ENCODE data around the gene MAD1L1.

Gene MAD1L1

DNA sequence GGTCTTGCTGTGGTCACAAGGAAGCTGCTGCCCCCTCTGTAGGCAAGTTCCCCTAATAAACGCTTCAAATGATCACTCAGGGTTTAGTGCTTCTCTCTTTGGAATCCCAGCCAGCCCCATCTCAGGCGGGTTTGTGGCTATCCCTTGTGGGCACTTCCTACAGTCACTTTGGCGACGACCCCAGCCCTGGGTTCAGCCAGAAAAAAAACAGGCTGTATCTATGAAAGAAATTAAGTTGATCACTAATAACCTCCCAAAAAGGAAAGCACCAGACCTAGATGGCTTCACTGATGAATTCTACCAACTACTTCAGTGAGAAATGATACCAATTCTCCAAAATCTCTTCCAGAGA is 208.2 kb downstream of the MAD1L1 start:
- no peak for DNase-seq

DNA sequence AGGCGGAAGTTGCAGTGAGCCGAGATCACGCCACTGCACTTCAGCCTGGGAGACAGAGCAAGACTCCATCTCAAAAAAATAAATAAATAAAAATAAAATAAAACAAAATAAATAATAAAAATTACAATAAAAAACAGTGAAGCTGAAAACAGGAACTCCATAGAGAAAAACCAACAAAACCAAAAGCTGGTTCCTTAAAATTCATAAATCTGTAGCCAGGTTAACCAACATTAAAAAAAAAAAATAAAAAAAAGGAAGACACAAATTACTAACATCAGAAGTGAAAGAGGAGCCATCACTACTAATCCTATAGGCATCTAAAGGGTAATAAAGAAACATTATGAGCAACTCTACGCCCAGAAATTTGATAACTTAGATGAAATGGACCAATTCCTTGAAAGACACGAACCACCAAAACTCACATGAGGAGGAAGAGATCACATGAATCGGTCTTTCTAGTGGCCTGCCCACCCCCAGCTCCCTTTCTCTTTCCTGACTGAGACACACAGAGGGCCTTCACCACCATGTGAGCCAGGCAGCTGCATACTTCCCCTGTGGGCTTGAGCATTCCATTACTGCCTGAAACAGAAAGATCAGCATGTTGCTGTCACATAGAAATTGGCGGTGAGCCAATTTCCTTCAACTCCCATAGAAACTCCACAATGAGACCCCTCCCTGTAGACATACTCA is 208.7 kb downstream of the MAD1L1 start:
- no peak for DNase-seq

DNA sequence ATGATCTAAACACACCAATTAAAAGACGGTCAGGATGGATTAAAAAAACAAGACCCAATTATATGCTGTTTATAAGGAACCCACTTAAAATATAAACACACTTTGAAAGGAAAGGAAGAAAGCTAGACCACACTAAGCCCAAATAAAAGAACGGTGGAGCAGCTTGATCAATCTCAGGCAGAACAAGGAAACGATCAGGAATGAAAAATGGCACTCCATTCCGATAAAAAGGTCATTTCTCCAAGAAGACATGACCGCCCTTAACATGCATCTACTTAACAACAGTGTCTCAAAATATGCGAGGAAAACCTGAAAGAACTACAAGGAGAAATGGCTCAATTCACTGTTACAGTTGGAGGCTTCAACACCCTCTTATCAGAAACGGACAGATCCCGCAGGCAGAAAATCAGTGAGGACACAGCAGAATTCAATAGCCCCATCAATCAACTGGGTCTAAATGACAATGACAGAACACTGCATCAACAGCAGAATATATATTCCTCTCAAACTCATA is 210.0 kb downstream of the MAD1L1 start:
- DNase-seq: no peak

DNA sequence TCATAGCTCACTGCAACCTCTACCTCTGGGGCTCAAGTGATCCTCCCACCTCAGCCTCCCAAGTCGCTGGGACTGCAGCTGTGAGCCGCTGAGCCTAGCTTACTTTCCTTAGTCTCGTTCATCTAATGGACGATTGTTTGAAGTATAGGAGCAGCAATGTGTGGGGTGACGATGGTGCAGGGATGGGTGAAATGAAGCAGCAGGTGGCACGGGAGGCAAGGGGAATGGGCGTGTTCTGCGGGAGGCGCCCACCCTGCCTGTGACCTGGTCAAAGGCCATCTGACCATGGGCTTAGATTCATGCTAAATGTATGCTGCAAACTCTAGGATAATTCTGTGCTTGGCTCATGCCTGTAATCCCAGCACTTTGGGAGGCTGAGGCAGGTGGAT is 210.7 kb downstream of the MAD1L1 start:
- no peak for DNase-seq

DNA sequence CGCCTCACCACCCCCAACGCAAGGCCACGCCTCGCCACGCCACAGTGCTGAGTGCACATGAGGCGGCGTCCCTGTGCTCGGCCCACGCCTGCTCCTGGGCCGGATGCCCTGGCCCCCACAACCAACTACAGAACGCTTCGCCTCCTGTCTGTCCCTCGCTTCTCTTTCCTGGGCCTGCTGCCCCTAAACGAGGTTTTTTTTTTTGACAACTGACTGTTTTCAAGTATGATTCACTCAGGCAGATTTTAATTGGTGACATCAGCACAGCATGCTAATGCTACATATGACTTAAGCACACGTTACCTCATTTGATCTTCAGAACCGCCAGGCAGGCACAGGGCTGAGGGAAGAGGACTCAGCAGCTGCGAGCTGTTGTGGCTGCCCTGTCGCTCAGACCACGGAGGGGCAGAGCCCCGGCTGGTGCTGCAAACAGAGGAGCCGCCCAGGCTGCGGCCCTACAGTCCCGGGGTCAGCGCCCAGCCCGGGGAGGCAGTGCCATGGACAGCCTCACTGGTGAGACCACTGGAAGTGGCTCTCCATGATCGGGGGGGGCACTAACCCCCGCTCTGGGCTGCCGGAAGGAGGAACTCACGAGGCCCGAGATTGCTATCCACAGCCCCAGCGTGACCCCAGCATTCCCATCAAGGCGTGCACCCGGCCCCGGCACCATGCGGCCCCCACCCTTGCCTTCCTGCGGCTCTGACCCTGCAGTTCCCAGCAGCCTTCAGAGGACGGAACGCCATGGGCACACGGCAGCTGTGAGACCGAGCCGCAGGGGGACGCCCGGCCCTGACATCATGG is 212.8 kb downstream of the MAD1L1 start:
- no peak for DNase-seq

DNA sequence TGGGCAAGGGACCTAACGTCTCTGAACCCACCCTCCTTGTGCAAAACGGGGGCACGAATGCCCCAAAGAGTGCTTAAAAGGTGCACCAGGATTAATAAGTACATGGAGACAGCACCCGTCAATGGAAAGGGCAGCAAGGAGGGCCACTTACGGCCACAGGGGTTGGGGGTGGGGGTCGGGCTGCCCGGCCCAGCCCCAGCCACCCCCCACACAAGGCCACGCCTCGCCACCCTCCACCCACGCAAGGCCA is 213.4 kb downstream of the MAD1L1 start:
- no peak for DNase-seq

DNA sequence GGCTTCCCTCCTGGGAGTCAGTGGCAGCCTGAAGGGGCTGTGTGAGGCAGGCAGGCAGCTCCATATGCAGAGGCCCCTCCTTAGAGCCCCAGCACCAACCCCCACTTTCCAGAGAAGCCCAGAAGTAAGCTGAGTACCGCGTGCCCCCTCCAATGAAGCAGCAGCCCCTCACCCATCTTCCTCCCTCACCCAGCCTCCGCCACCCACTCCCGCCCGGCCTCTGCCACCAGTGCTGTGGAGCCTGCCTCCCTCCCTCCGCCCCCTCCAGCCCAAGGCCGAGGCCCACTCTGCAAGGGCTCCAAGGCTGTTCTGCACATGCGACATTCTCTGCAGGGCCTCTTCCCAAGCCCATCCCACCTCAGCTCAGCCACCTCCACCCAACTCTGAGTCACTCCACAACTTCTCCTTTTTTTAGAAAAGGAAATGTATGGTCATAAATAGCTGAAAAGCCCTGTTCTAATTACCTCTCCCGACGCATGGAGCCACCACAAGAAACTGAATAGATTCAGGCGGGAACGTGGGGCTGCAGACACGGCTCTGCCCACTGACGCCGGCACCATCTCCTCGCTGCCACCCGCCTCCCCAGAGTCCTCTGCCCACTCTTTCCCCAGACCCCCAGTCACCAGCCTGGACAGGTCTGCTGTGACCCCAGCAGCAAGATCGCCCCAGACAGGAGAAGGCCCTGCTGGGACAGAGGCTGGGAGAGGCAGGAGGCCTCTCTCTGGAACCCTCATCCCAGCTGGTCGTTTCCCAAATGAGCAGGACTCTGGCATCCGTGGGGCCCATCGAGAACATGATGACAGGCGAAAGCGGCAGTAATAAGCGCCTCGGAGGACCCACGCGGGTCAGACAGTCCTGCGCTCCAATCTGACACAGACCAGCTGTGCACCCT is 213.9 kb downstream of the MAD1L1 start:
- no peak for DNase-seq

DNA sequence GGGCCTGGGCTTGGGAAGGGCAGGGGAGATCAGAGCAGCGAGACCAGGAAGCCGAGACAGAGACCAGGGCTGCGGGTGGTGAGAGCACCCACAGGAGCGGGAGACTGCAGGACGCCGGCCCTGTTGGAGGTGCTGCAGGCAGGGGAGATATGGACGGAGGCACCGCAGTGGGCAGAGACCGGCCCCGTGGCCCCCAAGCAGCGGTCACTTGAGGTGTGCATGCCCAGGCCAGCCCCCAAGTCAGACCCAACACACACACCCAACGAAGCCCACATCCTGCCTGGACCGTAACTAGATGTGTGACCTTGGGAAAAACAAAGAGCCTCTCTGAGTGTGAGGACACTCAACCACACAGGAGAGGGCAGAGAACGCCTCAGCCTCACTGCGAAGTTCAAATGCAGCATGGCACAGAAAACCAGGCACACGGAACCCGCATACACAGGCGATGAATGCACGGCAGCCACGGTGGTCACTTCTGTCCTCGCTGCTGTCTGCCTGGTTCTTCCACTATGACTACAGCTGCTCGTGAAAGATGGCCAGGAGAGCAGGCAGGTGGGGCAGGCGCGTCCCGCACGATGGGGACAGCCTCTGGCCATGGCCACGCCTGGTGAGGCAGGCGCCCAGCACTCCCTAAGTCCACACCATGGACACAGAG is 214.7 kb downstream of the MAD1L1 start:
- DNase-seq: no peak

DNA sequence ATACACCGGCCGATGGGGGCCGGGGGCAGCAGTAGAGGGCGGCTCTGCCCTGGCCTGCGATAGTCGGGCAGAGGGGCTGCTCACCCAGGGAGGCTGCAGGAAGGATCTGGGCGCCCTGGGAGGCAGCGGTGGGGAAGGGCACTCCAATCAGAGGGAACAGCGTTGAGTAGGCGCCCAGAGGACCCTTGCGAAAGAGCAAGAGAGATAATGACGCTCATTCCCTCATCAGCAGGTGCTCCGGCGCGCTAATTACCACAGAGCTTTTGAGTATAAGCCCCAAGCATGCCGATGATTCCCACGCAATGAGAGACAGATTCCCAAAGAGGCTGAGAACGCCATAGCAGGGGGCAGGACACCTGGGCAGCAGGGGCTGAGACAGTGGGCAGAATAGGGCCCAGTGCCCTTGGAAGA is 215.3 kb downstream of the MAD1L1 start:
- DNase-seq: no peak

DNA sequence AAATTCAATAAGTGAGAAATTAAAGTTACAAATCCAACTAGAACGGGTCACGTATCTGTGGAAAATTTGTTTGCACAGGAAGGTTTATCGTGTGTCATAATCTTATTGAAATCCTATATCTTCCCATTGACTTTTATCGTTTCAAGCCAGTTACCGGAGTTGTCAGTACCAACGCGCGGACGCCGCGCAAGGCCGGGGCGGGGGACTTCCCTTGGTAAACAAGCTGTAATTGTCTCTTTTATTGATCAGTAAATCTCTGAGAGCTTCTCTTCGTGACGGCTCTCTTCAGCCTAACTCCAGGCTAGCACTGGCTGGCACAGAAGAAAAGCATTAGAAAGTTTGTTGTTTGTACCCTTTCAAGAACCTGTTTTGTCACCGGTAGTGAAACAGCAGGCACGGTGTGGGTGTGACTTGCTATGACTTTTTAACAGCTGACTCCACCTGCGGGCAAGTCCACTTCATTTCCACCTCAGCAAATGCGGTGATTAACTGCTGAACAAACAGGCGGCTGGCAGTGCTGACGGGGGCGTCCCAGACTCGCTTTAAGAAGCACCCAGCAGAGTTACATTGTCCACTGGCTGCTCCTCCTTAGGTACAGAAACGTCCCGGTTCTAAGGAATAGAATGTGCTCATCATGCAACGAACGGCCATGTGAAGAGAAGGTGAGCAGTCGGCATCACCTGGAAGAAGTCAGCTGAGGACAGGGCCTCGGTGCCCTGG is 215.8 kb downstream of the MAD1L1 start:
- peak in 2 of 3 experiments; percentile 13 to 38 for DNase-seq

DNA sequence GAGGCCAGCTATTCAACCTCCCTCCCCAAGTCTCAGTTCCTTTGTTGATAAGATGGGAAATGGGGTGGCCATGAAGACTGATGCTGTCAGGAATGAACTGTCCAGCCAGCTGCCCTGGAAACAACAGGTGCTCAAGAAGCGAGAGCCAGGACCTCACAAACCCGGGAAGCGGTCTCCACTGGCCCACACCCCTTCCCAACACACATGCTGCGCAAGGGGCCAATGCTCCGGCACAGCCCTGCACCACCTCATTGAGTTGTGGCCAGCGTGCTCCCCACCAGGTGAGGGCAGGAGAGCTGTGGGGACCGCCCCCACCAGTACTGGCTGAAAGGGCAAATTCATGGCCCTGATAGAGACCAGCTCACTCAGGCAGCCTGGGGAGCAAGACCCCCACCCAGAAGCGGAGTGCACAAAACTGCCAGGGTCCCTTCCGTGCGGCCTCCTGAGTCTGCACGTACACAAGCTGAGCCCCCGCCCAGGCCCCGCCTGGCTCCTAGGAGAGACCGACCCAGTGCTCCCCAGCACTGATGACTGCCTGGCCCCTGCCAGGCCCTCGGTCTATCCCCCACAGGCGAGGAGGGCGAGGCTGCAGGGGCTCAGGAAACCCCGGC is 216.6 kb downstream of the MAD1L1 start:
- no peak for DNase-seq

DNA sequence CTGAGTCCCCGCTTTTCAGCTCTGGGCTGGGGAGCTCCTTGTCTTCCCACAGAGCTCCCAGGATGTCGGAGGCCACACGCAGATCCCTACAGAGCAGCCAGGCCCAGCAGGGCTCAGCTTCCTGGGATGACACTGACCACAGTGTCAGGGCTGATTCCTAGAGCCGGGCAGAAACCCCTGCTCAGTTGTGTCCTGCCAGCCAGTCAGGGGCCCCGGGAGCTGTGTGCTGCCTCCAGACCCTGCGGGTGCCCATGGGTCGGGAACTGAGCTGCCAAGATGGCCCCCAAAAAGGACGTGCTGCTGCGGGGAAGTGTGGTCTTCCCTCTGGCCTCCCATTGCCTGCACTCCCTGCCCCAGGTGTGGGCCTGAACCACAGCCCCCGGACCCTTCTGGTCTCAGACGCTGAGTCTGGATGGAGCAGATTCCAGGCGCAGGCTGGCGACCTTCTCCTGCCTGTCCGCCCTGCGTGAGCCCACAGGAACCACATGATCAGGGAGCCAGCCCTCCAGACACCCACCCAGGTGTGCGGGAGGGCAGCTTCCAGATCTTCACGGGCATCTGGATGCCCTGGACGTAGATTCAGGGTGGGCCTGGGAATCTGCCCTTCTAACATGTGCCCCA is 217.4 kb downstream of the MAD1L1 start:
- DNase-seq: no peak

DNA sequence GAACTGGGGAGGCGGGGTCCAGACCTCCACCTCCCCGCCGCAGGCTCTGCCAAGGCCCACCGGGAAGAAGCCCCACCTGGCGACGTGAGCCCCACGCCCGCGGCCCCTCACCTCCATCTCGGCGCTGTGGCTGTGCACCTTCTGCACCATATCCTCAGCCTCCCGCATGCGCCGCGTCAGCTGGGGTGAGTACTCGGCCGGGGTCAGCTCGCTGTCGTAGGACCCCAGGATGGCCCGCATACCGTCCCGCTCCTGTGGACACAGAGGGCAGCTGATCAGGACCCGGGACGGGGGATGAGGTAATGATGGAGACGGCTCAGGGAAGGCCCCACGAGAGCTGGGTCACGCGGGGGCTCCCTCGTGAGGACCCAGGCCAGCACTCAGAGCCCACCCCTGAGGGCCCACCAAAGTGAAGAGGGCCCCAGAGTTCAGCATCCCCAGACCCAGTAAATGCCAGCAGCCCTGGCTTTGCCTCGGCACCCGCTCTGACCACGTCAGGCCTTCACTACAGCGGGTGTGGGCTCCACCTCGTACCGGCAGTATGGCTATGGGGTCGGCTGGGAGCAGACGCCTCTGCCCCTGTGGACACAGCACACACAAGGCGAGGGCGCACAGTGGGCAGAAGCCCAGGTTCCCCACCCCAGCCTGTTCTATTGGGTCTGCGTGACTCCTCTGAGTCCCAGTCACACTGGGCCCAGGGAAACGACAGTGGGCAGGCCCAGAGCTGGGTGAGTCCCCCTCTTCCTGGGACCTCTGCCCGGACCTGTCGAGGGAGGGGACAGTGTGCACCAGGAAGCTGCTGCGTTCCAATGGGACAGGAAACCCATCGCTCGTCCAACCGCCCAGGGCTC is 218.1 kb downstream of the MAD1L1 start:
- no peak for DNase-seq

DNA sequence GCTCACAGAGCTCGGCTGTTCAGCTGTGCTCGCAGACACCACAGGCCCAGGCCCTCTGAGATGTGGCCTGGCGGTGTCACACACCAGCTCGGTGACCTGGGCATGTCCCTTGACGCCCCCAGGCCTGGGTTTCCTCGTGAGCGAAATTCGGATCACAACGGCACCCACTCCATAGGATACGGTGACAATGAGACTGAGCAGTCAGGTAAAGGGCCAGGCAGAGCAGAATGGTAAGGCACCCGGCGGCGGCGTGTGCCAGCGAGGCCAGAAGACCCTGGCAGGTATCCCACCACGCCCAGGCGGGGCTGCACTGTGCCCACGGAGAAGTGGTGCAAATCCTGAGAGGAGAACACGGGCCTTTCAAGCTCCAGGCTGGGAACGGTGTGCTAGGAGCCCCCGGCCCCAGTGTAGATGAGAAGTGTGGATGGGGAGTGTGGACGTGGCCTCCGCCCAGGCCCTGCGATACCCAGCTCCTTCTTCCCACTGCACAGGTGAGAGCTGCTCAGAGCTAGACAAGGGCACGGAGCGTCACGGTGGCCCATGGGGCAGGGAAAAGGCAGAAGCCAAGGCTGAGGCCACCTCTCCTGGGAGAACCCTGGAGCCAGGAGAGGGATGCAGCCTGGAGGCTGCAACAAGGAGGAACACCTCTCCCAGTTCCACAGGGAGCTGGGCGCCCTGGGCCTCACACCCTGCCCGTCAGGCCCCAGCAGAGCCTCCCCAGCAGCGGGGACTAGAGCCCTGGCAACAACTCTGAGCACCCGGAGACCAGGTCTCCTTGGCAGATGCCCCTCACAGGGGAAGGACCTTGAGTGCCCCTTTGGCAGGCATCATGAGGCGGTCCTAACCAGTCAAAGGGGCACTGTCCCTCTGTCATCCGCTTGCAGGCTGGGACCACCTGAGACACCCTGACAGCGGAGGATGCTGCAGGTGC is 219.1 kb downstream of the MAD1L1 start:
- DNase-seq: no peak

DNA sequence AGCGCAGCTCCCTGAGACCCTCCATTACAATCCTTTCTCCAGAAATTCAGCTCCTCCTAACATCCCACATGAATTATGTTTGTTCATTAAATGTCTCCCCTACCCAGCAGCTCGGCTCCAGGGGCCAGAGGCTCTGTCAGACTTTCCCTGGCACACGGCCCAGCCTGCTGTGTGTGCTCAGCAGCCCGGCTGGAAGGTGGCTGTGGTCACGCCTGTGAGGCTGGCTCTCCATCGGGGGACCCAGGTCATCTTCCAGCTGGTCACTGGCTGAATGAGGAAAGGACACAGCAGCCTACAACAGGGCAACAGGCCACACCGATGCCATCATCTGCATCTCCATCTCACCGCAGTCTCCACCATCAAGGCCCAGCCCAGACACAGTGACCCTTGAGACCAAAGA is 219.8 kb downstream of the MAD1L1 start:
- DNase-seq: peak in 2 of 3 experiments; percentile 11 to 25

DNA sequence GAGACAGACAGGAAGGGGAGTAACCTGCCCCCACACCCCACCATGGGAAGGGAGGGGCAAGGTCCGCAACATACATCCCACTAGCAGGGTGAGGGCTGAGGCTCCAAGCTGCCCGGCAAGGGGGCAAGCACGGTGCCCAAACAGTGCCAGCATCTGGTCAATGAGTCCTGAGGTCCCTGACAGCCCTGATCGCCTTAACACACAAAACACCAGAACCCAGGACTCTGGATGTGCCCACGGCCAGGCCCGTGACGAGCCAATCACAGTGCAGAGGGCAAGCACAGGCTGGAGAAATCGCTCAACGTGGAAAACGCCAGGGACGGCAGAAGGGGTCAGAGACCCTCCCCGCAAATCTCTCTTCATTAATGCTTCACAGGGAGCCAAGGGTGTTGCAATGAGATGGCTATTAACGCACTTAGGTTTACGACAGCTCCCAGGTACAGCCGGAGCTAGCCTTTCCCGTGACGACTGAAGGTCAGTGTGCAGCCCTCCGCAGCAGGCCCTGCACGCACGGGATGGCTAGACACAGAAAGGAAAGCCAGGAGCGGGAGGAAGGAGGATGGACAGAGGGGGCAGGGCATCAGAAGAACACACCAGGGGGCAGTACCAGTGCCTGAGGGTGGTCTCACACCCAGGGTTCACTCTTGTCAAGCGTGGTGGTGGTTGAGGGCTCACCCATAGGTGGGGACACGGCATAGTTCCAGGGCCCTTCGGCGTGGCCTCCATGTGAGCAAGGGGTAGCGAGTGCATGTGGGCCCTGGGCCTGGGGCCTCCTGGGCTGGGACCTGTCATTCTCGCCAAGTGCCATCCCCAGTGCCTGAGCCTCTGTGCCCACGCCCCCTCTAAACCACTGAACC is 220.5 kb downstream of the MAD1L1 start:
- DNase-seq: no peak

DNA sequence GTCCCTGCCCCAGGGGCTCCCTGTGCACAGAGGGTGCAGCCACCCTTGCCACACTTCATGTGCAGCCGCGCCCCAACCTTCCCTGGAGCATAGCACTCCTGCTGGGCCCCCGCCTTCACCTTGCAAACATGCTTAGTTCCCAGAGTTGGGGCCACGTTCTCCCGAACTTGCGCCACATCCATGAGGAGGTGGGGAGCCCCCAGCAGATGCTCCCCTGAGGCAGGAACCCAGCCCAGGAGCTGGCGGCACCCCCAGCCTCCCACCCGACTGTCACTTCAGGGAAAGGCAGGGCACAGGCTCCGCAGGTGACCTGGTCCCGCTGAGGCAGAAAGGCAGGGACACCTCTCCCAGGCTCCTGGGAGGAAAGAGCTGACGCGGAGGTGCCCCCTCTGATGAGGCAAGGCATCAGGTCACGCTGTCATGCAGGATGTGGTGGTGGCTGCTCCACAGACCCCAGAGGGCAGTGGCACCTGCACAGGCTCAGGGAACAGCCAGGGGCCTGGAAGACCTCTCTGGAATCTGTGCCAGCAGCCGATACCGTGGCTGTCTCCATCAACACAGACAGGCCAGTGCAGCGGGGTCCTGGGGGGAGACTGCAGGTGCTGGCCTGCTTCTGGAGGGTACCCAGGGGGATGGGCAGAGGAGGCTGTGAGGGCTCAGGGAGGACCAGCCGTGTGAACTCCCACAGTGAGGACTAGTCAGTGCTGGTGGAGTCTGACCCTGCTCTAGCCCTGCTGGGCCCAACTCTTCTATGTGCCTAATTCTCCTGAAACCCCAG is 221.3 kb downstream of the MAD1L1 start:
- no peak for DNase-seq

All from NCI-H1417 (cell line).